GM18520 (cell line): ENCODE data around the gene EPHB3.
"Not testable (repeated sequence)": the region's sequence is repeated elsewhere in the genome, so short reads cannot be mapped to it uniquely, and the experiment has no call there.

Experiments
- ATAC-seq: cut with Tn5 transposase; IDR thresholded peaks from one replicate; pipeline ENCODE4 v1.9.1; 2021; ENCODE audit not compliant: unreplicated experiment

The EPHB3 gene

DNA sequence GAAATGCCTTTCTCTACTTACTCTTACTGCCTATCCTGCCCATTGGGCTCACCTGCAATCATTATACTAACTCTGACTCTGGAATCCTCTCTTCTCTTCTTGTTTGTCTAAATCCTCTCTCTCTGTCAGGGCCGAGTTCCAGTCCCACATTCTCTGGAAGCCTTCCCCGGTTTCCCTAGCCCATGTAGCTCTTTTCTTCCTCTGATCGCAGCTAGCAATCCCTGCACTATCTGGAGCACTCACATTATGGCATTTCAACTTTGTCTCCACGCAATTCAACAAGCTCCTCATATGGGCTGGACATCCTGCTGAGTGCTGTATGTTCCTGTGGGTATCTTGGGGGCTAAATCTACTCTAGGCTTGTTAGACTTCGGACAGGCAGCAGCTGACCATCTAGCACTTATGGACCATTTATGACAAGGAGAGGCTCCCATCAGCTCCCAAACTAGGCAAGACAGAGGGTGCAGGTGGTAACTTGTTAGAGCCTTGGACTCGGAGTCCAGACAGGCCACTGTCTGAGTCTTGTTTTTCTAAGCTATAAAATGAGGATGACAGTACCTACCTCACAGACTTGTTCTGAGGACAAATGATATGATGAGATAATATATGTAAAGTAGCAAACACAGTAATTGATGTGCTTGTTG is 58.3 kb downstream of the EPHB3 start:
- no peak for ATAC-seq

GRCh38 chr3:184620475-184621119 is 59.0 kb downstream of the EPHB3 start:
- ATAC-seq: no peak

GRCh38 chr3:184622156-184622555 is 60.6 kb downstream of the EPHB3 start:
- ATAC-seq: not testable (repeated sequence)

GRCh38 chr3:184626923-184627322 is 65.3 kb downstream of the EPHB3 start:
- no peak for ATAC-seq

GRCh38 chr3:184629555-184630160 is 68.1 kb downstream of the EPHB3 start:
- ATAC-seq: no peak

DNA sequence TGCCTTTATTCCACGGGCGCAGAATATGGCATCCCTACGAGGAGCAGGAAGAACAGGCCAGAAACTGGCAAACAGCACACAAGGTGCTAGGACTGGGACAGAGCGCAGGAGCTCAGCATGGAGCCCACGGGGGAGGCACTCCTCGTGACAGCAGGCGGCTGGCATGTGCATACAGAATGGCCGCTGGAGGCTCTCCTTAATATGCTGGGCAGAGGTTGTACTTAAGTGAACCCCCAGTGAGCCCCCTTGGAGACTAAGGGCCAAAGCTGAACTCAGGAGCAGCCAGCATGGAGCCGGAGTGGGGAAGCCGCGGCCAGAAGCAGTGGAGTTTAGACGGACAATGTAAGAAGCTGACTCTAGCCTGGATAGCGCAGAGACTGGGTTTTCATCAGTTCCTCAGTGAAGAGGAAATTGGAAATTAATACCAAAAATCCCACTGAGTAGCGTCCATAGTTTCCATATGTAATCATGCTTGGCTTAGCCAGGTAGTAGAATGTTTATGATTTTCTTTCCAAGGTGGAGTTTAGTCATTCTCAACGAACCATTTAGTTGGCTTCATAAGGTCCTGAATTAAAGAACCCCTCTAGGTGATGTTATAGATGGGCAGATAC is 69.4 kb downstream of the EPHB3 start:
- no peak for ATAC-seq

DNA sequence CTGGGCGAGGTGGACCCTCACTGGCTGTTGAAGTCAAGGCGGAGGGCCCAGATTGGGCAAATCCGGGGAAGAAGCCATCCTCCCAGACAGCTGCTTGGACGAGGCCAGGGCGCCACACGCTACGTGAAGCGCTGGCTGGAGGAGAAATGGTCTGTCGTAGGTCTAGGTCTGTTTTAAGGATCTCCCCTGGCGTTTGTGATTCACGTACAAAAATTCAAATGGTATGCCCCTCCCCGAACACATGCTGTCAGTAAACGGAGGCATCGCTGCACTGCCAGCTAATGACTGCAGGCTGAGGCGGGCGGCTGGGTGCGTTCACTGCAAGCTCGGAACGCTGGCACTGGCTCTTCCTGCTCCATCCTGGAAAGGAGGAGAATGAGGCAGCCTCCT is 69.9 kb downstream of the EPHB3 start:
- no peak for ATAC-seq
